NCI-H82 treated with DMSO at 0.1 percent for 48 hours (cell line): ENCODE data around the gene WDR86.

Experiments used
- DNase-seq: peaks from one replicate; lab custom pipeline; 2025; ENCODE audit not compliant: unreplicated experiment; lab: John Stamatoyannopoulos, UW

WDR86 gene

DNA sequence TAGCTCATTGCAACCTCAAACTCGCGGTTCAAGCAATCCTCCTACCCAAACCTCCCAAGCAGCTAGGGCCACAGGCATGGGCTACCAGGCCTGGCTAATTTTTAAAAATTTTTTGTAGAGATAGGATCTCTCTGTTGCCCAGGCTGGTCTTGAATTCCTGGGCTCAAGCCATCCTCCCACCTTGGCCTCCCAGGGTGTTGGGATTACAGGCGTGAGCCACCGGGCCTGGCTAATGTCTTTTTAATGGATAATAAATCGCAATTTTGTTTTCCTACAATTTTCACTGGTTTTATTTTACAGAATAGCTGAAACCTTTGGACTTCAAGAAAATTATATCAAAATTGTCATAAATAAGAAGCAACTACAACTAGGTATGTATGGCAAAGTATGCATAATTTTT is 57.3 kb downstream of the WDR86 start:
- no peak for DNase-seq

DNA sequence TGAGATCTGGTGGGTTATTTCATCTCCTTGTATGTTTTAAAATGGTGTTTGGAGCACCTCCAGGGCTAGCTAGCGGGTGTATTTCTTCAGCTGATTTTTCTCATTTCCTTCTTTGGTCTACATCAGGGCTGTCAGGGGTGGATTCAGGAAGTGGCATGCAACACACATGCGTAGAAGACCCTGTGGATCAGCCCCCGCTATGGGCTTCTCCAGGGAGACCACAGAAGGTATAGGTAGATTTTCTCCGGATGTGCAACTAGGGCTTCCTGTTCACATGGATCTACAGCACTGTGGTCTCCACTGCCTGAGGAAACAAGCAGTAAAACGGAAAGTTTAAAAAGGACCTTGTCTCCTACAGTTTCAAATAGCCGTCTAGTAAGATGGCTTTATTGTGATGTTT is 57.9 kb downstream of the WDR86 start:
- DNase-seq = no peak

DNA sequence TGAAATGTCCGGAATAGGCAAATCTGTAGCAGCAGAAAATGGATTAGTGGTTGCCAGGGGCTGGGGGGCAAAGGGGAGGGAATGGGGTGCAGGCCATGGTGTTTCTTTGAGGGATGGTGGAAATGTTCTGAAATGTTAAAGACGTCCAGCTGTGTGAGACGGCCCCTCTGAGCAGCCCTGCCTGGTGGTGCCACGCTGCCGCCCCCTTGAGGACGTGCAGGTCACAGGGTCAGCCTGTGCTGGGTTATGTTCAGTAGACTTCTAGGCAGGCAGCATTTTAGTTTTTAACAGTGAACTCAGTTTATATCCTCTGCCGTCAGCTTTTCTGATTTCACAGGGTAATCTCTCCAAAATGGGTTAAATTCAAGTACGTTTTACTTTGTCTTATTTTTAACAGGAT is 58.8 kb downstream of the WDR86 start:
- DNase-seq = no peak

DNA sequence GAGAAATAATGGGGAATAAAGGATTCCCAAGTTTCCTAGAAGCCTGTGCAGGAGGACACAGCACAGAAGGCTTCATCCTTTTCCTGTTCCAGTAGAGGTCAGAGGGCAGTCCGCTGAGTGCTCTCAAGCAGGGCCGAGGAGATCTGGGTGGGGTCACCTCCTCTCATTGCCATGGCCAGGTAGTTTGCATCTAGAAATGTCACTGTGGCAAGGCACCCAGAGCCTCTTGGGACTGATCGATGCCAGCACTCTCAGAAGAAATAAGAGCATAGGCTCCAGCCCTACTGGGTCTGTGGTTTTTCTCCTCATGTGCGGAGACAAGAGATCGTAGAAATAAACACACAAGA is 60.4 kb downstream of the WDR86 start:
- no peak for DNase-seq

DNA sequence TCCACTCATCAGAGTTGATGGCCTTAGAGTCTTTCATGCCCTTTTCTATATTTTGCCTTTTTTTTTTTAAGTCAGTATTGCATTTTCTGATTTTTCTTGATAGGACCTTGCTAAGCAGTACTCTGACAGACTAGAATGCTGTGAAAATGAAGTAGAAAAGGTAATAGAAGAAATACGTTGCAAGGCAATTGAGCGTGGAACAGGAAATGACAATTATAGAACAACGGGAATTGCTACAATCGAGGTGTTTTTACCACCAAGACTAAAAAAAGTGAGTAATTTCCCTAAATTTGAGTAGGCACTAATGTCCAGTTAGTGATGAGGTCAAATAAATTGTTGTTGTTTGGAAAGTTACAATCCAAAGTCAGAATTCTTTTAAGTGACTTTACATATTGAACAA is 60.9 kb downstream of the WDR86 start:
- no peak for DNase-seq

DNA sequence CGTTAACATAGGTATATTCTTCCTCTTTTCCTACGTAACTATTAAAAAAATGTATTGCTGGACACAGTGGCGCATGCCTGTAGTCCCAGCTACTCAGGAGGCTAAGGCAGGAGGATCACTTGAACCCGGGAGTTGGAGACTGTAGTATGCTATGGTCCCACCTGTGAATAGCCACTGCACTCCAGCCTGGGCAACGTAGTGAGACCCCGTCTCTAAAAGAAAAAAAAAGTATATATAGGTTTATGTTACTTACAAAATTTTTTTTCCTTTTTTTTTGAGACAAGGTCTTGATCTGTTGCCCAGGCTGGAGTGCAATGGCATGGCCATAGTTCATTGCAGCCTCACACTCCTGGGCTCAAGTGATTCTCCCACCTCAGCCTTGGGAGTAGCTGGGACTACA is 62.6 kb downstream of the WDR86 start:
- no peak for DNase-seq

DNA sequence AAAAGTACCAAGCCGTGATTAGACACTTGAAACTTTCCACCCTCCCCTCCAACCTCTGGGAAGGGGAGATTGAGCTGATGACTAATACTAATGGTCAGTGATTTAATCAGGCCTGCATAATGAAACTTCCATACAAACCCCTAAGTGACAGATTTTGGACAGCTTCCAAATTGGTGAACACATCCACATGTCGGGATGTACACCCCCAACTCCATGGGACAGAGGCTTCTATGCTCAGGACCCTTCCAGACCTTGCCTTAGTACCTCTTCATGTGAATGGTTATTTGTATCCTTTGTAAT is 63.4 kb downstream of the WDR86 start:
- DNase-seq = no peak

DNA sequence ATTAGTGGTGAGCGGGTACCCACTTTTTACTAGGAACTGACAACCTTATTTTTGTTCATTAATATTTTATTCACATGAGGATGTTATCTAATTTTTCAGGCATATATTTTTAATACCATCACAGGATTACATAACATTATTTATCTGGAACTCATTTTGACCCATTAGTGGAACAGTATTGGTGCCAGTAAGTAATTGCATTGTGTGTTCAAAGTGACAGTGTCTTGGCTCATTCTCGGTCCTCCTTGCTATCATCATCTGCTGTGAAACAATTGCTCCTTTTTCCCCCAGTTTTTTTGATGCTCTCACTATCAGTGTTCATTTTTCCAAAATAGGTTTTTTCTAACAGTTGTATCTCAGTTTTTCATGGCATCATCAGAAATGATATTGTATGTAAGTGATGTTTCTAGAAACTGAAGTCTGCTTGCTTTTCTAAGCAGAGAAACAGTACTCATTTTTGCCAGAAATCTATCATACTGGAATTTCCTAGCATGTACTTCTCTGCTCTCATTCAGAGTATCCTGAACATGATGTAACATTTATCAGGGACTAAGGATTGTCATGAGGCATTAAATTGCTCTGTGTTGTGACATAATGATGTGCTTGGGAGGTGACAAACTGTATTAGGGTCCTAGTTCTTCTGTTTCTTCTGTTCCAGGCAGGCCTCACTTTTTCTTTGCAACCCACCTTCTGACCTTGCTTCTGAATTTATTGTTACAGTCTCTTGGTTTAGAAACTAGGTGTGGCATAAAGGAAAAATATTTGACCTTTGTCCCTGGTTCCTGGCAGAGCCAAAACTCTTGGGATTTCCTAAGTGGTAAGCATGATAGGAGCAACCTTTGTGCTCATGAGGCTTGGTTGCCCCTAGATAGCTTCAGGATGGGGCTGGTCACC is 64.0 kb downstream of the WDR86 start:
- no peak for DNase-seq

DNA sequence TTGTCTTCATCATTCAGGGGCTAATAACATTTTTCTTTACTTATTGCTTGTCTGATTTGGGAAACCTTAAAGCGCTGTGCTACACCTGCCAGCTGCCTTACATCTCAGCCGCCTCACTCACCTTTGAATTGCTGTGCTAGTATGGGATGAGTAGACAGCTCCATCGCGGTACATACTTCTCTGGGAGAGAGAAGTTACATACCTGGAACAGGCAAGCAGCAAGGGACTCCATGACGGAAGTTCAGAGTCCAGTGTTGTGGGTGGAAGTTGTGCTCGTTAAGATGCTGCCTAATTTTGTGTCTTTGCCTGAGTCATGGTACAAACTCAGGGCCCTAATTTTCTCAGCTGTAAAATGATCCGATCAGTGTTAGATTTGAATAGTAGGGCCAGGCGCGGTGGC is 66.3 kb downstream of the WDR86 start:
- no peak for DNase-seq

DNA sequence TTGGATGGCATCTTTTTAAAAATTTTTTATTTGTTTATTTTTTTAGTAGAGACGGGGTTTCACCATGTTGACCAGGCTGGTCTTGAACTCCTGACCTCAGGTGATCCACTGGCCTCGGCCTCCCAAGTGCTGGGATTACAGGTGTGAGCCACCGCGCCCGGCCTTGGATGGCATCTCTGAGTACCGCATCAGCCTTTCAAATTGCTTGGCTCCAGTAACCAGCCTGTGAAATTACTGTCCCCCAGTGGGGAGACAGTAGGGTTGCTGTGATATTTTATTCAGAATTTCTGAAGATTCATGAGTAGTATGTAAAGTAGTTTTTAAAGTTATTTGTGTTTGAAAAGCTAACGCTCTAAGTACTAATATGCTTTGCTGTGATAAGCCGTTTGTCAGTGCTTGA is 67.0 kb downstream of the WDR86 start:
- DNase-seq = no peak

DNA sequence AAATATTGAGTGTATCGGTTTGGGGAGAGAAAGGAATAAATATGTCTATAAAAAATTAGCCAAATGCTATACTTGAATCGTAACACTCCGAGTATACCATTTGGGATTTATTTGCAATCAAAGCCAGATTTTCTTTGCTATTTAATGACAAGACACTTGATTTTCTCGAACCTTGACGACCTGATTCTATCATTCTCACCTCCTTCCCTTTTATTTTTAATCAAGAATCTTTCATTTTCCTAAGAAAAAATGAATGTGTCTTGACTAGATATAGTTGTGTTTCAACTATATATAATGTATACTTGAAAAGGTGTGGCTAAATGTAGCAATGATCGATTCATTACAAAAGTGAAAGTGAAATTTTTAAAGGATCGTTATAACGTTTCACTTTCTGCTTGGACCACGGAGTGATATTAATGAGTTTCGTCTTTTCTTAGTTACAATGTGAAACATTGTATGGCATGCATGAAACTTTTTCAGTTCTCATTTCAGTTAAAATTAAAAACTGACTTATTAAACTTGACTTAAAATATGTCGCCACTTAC is 67.7 kb downstream of the WDR86 start:
- no peak for DNase-seq

DNA sequence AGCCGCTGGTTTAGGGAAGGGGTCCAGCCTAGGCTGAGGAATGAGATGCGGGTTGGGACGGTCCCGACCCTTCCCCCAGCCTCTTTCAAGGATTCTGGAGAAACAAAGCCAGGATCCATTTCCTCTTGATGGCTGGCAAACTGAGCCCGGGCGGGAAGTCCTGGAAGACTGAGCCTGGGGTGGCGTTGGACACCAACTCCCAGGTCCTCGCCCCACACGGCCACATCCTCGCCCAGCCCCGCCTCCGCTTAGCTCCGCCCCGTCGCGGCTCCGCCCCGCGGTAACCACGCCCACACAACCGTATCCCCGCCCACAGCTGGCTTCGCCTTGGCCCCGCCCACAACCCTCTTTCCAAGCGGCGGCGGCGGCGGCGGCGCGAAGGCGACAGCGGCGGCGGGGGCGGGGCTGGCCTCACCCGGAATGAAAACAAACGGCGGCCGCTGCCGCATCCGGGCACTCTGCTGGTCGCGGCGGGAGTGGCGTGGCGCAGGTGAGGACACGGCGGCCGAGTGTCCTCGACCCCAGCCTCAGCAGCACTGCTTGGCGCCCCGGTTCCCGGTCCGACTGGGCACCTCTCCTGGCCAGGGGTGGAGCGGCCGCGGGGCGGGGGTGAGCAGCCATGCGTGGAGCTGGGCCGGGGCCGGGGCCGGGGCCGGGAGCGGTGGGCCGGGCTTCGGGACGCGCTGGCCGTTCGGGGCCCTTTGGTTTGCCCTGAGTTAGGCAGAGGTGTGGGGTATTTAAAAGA is 68.3 kb downstream of the WDR86 start, which contains the start of gene NUB1:
Gene NUB1, plus strand, starts transcription at position 456 of the 745 bp plus-strand sequence. CDS start 3,538 bp downstream, outside the sequence.
- peak; percentile 59 for DNase-seq

DNA sequence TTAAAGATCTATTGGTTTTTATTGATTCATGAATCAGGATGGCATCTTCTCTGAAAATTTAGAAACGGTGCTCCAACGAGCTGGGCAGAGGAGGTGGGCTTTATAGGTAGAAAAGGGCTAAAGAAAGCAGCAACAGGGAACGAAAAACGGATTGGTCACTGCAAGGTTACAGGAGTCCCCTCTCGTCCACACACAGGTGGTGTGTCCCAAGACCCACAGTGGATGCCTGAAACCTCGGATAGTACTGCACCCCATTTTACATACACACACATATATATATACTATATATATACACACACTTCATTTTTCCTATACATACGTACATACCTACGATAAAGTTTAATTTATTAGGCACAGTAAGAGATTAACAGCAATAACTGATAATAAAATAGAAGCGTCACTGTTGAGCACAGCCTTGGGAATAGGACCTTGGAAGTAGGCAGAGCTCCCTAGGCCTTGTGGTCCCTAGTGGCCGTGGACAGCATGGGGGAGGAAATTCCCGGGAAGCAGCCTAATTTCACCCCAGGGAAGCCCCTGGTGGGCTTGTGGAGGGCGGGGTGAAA is 69.0 kb downstream of the WDR86 start:
- no peak for DNase-seq

DNA sequence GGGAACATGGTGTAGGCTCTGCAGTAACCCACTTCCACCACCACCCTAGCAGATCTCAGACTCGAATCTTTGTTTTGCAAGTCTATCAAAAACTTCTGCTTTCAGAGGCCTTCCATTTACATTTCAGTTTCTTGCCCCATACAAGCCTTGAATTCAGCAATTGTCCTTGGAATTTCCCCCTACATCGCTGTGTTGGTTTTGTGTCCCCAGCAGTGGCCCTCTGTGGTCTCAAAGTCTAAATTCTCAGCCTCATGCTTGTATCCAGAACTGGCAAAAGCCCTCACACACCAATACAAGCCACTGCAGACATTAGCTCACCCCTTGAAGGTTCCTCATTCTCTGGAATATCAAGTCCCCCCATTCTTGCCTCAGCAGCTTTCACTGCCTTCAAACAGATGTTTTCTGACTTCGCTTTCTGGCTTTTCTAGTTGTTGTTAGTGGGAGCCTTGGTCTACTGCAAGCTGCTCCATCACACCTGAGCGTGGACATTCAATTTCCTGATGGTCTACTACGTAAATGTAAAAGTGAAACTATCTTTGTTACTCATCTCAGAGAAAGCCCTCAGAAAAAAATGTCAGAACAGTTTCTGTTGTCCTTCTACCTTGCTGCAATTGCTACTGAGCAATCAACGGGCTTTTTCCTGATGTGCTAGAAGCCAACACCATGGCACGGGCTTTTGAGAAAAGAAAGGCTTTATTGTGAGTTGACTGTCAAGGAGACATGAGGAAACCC is 70.0 kb downstream of the WDR86 start:
- no peak for DNase-seq

DNA sequence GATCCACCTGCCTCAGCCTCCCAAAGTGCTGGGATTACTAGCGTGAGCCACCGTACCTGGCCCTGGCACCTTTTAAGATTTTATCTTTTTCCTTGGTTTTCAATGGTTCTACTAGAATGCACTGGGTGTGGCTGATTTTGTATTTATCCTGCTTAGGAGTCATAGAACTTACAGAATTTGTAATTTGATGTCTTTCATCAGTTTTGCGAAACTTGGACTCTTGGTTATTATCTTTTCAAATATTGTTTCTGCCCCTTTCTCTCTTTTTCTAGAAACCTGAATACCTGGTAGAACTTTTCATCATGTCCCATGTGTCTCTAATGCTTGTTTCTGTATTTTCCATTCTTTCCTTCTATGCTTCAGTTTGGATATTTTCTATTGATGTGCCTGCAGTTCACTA is 71.0 kb downstream of the WDR86 start:
- DNase-seq = no peak

DNA sequence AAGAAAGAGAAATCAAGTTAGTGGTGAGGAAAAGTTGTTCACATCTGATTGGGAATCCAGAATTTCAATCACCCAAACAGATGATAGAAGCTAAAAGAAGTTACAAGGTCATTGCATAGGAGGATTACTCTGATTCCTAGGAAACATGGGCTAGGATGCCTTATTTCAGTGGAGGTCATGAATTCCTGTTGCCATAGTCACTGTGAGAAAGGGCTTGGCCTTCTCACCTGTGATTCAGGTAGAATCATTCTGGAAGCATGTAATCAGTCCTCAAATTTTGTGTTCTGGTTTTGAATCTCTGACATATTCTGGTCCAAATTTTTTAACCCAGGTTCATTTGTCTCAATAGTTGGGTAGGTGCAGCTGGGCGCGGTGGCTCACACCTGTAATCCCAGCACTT is 72.5 kb downstream of the WDR86 start:
- no peak for DNase-seq

DNA sequence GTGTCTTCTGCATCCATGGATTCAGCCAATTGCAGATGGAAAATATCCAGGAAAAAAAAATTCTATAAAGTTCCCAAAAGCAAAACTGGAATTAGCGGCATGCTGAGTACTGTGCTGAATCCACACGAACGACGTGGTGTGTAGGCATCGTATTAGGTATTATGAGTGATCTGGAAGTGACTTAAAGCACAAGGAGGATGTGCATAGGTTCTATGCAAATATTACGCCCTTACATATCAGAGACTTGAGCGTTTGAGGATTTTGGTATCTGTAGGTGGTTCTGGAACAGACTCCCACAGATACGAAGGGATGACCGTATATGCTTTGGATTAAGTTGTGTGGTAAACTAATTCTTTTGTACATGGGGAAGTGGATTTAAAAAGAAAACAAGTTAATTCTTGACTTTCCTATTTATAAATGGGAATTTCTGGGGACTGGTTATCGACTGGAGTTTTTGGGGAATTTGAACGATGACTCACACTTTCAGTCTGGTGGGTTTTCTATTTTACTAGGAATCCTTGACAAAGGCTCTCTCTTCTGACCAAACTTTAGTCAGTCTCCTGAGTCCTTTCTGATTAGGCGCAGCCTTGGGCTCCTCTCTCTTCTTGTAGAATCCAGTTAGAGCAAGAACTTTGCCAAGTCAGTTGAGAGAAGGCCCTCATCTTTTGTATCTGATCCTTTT is 73.7 kb downstream of the WDR86 start:
- no peak for DNase-seq

DNA sequence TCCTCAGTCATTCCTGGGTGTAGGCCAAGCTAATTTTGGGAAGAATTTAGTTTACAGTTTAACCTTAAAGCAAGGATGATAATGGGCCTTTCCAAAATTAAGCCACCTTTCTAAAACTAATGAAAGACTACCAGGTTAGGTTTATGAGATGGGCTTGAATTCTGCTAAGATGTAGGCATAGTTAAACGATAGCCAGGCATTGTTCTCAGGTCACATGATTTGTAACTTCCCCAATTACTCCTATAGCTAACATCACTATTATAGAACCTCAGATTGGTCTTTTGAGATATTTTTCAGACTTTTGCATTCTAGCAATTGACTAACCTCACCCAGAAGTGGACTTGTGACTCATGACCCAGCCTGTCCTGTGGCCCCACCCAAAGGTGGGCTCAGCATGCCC is 75.2 kb downstream of the WDR86 start:
- no peak for DNase-seq
